Esophagus mucosa (tissue), 1 donor: ENCODE results near the gene NUDT8. TPM values are rescaled to one million over a fixed set of nuclear protein-coding genes. Genes with fewer than 3 reads are reported as not detected.
"Not testable (repeated sequence)": the region's sequence is repeated elsewhere in the genome, so short reads cannot be mapped to it uniquely, and the experiment has no call there.

Experiments used
- ATAC-seq: fragments of 200-7000 bp; cut with Tn5 transposase; one replicate; pipeline ENCODE4 v1.9.1; 2020
- total RNA-seq: library from RNA; stranded (reverse); gene quantifications from one replicate; pipeline ENCODE4 v1.2.4, GENCODE V29; 2023
- donor health status: DM: yes; HTN: yes; CAD: no.

The NUDT8 gene
- total RNA-seq, 1 donor from 2014 or later, result 56.0 TPM

GRCh38 chr11:67611704-67612587 lies 17.8 kb downstream of the NUDT8 start:
- ATAC-seq, result no peak

GRCh38 chr11:67611165-67611564 lies 18.6 kb downstream of the NUDT8 start:
- ATAC-seq, result no peak

- ATAC-seq, result no peak
Observed at GRCh38 chr11:67610302-67610868, 19.4 kb downstream of the NUDT8 start.

- ATAC-seq, result no peak
Observed at GRCh38 chr11:67609316-67609715, 20.4 kb downstream of the NUDT8 start.

GRCh38 chr11:67608486-67608885 lies 21.3 kb downstream of the NUDT8 start:
- ATAC-seq, result no peak

- no peak for ATAC-seq
Observed at GRCh38 chr11:67607507-67607906, 22.2 kb downstream of the NUDT8 start.

- peak; percentile 94 for ATAC-seq
Observed at GRCh38 chr11:67606492-67607295, 23.0 kb downstream of the NUDT8 start, which contains the start of gene NDUFV1. TSS of gene NDUFV1 (plus strand) at chr11:67606936. CDS start at chr11:67607005, 69 bp downstream.

- no peak for ATAC-seq
Observed at GRCh38 chr11:67606093-67606491, 23.6 kb downstream of the NUDT8 start.

GRCh38 chr11:67605231-67606011 lies 24.3 kb downstream of the NUDT8 start:
- ATAC-seq, result no peak

- ATAC-seq, result no peak
Observed at GRCh38 chr11:67604815-67605214, 24.9 kb downstream of the NUDT8 start.

GRCh38 chr11:67604119-67604518 lies 25.6 kb downstream of the NUDT8 start:
- not testable (repeated sequence) for ATAC-seq

- ATAC-seq, result peak; percentile 33
Observed at GRCh38 chr11:67601098-67601497, 28.6 kb downstream of the NUDT8 start.

GRCh38 chr11:67600324-67601029 lies 29.3 kb downstream of the NUDT8 start:
- peak; percentile 48 for ATAC-seq

- no peak for ATAC-seq
Observed at GRCh38 chr11:67599149-67599548, 30.6 kb downstream of the NUDT8 start.

- ATAC-seq, result not testable (repeated sequence)
Observed at GRCh38 chr11:67597963-67598362, 31.8 kb downstream of the NUDT8 start.

- ATAC-seq, result not testable (repeated sequence)
Observed at GRCh38 chr11:67597458-67597857, 32.3 kb downstream of the NUDT8 start.

GRCh38 chr11:67596753-67597300 lies 32.9 kb downstream of the NUDT8 start:
- ATAC-seq, result no peak

GRCh38 chr11:67594480-67594879 lies 35.3 kb downstream of the NUDT8 start:
- ATAC-seq, result no peak

GRCh38 chr11:67593565-67593905 lies 36.2 kb downstream of the NUDT8 start:
- ATAC-seq, result peak; percentile 17

- ATAC-seq, result peak; percentile 72
Observed at GRCh38 chr11:67592880-67593564, 36.7 kb downstream of the NUDT8 start.
